CD4-positive, alpha-beta T cell treated with Interleukin-10 for 1 hour (primary cell): ENCODE measurements around the gene WASF2.
"Not testable (repeated sequence)": the region's sequence is repeated elsewhere in the genome, so short reads cannot be mapped to it uniquely, and the experiment has no call there.

Experiments used
- DNase-seq: peaks from one replicate; pipeline ENCODE4 v3.0.0-alpha.2; 2020

Gene WASF2

GRCh38 chr1:27394925-27395324 is 95.0 kb downstream of the WASF2 start:
- no peak for DNase-seq

- DNase-seq: no peak
Observed at GRCh38 chr1:27394282-27394658, 95.7 kb downstream of the WASF2 start.

- DNase-seq: no peak
Observed at GRCh38 chr1:27393641-27394281, 96.2 kb downstream of the WASF2 start.

- no peak for DNase-seq
Observed at GRCh38 chr1:27392778-27393635, 97.0 kb downstream of the WASF2 start.

GRCh38 chr1:27392096-27392777 is 97.7 kb downstream of the WASF2 start, which contains the start of gene GPR3:
Gene GPR3 (plus strand): TSS chr1:27392622. CDS start chr1:27393799, 1,177 bp downstream.
- DNase-seq: peak; percentile 94

GRCh38 chr1:27391511-27392095 is 98.4 kb downstream of the WASF2 start:
- DNase-seq: peak; percentile 45

- peak; percentile 80 for DNase-seq
Observed at GRCh38 chr1:27388337-27389005, 101.5 kb downstream of the WASF2 start.

GRCh38 chr1:27384797-27385196 is 105.2 kb downstream of the WASF2 start:
- DNase-seq: not testable (repeated sequence)

- no peak for DNase-seq
Observed at GRCh38 chr1:27383661-27384060, 106.3 kb downstream of the WASF2 start.

GRCh38 chr1:27383039-27383605 is 106.8 kb downstream of the WASF2 start, which contains the start of gene CD164L2:
Gene CD164L2 (minus strand): TSS chr1:27383333. CDS start chr1:27383239, 94 bp downstream.
- DNase-seq: peak; percentile 43

- DNase-seq: no peak
Observed at GRCh38 chr1:27381969-27382762, 107.8 kb downstream of the WASF2 start.

GRCh38 chr1:27380766-27381733 is 108.9 kb downstream of the WASF2 start:
- no peak for DNase-seq

- DNase-seq: no peak
Observed at GRCh38 chr1:27380224-27380623, 109.7 kb downstream of the WASF2 start.

- no peak for DNase-seq
Observed at GRCh38 chr1:27379564-27380122, 110.3 kb downstream of the WASF2 start.

GRCh38 chr1:27377760-27378495 is 112.0 kb downstream of the WASF2 start:
- no peak for DNase-seq

- DNase-seq: no peak
Observed at GRCh38 chr1:27374362-27375086, 115.4 kb downstream of the WASF2 start, which contains the start of gene FCN3. Gene FCN3 (minus strand): TSS chr1:27374824. CDS start chr1:27374818, 6 bp downstream.

- DNase-seq: no peak
Observed at GRCh38 chr1:27372808-27373690, 116.9 kb downstream of the WASF2 start.
